Measurements from ENCODE around the gene PCLAF.

PCLAF gene

GRCh38 chr15:64425221-64425620, 44.0 kb upstream of the PCLAF start:
- Histone ChIP-seq H3K36me3 (ENCODE audit: control insufficient read depth, insufficient read depth, low read length) (no peaks in the 10 kb centered on the region), H3K9me3 (ENCODE audit: control insufficient read depth, low read length) (no peaks in the 10 kb centered on the region), H3K4me3 (ENCODE audit: low read depth, low read length) (no peak overlapping the region), H3K27ac (no peak overlapping the region), H3K4me2 (ENCODE audit: low read length) (no peak overlapping the region), H3K27me3 (ENCODE audit: control insufficient read depth, insufficient read depth, low read length) (no peaks in the 10 kb centered on the region), H3K79me2 (no peaks in the 10 kb centered on the region), H2AFZ (no peak overlapping the region), H3K9ac (no peak overlapping the region), H3K4me1 (no peaks in the 10 kb centered on the region)
- no peak for TF ChIP-seq CTCF (IDR thresholded peaks at IDR 0.05)

- H3K4me3 ChIP-seq (ENCODE audit: low read depth, low read length) = no peak overlapping the region
- TF ChIP-seq CTCF (IDR thresholded peaks at IDR 0.05) = no peak
- H3K9ac ChIP-seq = no peak overlapping the region
- H3K36me3 ChIP-seq (ENCODE audit: control insufficient read depth, insufficient read depth, low read length) = no peaks in the 10 kb centered on the region
- no peak overlapping the region for H3K4me2 ChIP-seq (ENCODE audit: low read length)
- H3K4me1 ChIP-seq = no peaks in the 10 kb centered on the region
- H3K27ac ChIP-seq = no peak overlapping the region
- no peak overlapping the region for H2AFZ ChIP-seq
- no peaks in the 10 kb centered on the region for H3K9me3 ChIP-seq (ENCODE audit: control insufficient read depth, low read length)
- H3K79me2 ChIP-seq = no peaks in the 10 kb centered on the region
- no peaks in the 10 kb centered on the region for H3K27me3 ChIP-seq (ENCODE audit: control insufficient read depth, insufficient read depth, low read length)
Observed at GRCh38 chr15:64423970-64424369, 42.7 kb upstream of the PCLAF start.

GRCh38 chr15:64422697-64423096, 41.5 kb upstream of the PCLAF start:
- Histone ChIP-seq H3K9ac (no peak overlapping the region), H3K9me3 (ENCODE audit: control insufficient read depth, low read length) (no peaks in the 10 kb centered on the region), H3K36me3 (ENCODE audit: control insufficient read depth, insufficient read depth, low read length) (no peaks in the 10 kb centered on the region)

GRCh38 chr15:64412216-64412615, 31.0 kb upstream of the PCLAF start:
- TF ChIP-seq CTCF (IDR thresholded peaks at IDR 0.05) = no peak
- no peak overlapping the region for H3K4me2 ChIP-seq (ENCODE audit: low read length)
- no peaks in the 10 kb centered on the region for H3K4me1 ChIP-seq
- no peak overlapping the region for H3K4me3 ChIP-seq (ENCODE audit: low read depth, low read length)
- H3K9ac ChIP-seq = no peak overlapping the region
- no peak overlapping the region for H2AFZ ChIP-seq
- no peaks in the 10 kb centered on the region for H3K79me2 ChIP-seq
- H3K27ac ChIP-seq = no peak overlapping the region
- no peaks in the 10 kb centered on the region for H3K36me3 ChIP-seq (ENCODE audit: control insufficient read depth, insufficient read depth, low read length)
- no peaks in the 10 kb centered on the region for H3K9me3 ChIP-seq (ENCODE audit: control insufficient read depth, low read length)
- H3K27me3 ChIP-seq (ENCODE audit: control insufficient read depth, insufficient read depth, low read length) = no peaks in the 10 kb centered on the region

More at GRCh38 chr15:64422697-64423096, 41.5 kb upstream of the PCLAF start:
- no peak overlapping the region for H3K4me3 ChIP-seq (ENCODE audit: low read depth, low read length)
- H2AFZ ChIP-seq = no peak overlapping the region
- no peaks in the 10 kb centered on the region for H3K4me1 ChIP-seq
- H3K27me3 ChIP-seq (ENCODE audit: control insufficient read depth, insufficient read depth, low read length) = no peaks in the 10 kb centered on the region
- H3K27ac ChIP-seq = no peak overlapping the region
- no peak overlapping the region for H3K4me2 ChIP-seq (ENCODE audit: low read length)
- H3K79me2 ChIP-seq = no peaks in the 10 kb centered on the region
- TF ChIP-seq CTCF (IDR thresholded peaks at IDR 0.05) = no peak

GRCh38 chr15:64400583-64400982, 19.3 kb upstream of the PCLAF start:
- no peak overlapping the region for H2AFZ ChIP-seq
- H3K4me1 ChIP-seq = no peaks in the 10 kb centered on the region
- no peaks in the 10 kb centered on the region for H3K27me3 ChIP-seq (ENCODE audit: control insufficient read depth, insufficient read depth, low read length)
- H3K9me3 ChIP-seq (ENCODE audit: control insufficient read depth, low read length) = no peaks in the 10 kb centered on the region
- no peak overlapping the region for H3K27ac ChIP-seq
- H3K9ac ChIP-seq = no peak overlapping the region
- H3K4me3 ChIP-seq (ENCODE audit: low read depth, low read length) = no peak overlapping the region
- no peaks in the 10 kb centered on the region for H3K36me3 ChIP-seq (ENCODE audit: control insufficient read depth, insufficient read depth, low read length)
- no peaks in the 10 kb centered on the region for H3K79me2 ChIP-seq
- no peak overlapping the region for H3K4me2 ChIP-seq (ENCODE audit: low read length)
- no peak for TF ChIP-seq CTCF (IDR thresholded peaks at IDR 0.05)

Measured in parathyroid adenoma (tissue), 2 donors.